ENCODE results near the gene TMEM238.
"Not testable (repeated sequence)": the region's sequence is repeated elsewhere in the genome, so short reads cannot be mapped to it uniquely, and the experiment has no call there.

The TMEM238 gene

GRCh38 chr19:55384131-55384919, at the start of gene TMEM238:
TSS of gene TMEM238 (minus strand) at chr19:55384292. CDS start at chr19:55384259, 33 bp downstream.
- peak in 18 of 56 donors; percentile 16 to 58 (median 36) for DNase-seq

- DNase-seq = no peak
These were observed 49.2 kb upstream of the TMEM238 start for GRCh38 chr19:55433292-55433691.

DNA sequence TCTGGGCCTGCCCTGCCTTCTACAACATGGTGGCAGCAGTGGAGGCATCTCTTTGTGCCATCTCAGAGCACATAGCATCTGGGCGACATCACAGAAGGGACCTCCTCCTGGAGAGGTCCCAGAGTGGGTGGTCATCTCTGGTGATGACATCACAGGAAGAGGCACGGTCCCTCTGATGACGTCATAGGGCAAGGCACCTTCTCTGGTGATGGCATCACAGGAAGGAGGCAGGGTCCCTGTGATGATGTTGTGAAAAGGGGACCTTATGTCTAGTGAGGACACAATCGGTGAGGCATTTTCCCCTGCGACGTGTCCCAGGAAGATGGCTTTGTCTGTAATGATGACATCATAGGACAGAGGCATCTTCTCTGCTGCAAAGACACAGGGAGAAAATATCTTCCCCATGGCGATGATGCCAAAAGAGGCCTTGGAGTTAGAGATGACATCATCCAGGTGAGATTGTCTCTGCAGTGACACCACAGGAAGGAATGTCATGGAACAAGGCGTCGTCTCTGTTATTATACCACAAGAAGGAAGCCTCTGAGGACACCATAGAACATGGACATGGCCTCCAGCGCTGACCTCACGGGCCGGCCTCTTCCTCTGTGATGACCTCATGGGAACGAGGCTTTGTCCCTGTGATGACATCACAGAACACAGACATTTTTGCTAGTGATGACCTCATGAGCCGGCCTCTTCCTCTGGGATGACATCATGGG, 48.3 kb upstream of the TMEM238 start:
- no peak for DNase-seq

DNA sequence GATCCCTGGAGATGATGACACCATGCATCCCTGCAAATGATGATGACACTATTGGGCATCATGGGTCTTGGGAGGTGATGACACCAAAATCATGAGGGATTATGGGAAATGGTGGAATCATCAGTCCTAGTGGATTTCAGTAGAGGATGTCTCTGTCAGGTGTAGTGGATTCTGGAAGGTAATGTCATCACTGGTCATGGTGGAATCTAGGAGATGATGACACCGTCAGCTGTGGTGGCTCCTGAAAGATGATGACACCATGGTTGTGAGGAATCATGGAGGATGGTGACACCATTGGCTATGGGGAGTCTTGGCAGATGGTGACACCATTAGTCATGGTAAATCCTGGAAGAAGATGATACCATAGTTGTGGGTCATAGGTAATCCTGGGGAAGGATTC, 47.1 kb upstream of the TMEM238 start:
- DNase-seq = no peak

GRCh38 chr19:55426042-55426441, 42.0 kb upstream of the TMEM238 start:
- DNase-seq = peak in 32 of 56 donors; percentile 13 to 83 (median 52)

DNA sequence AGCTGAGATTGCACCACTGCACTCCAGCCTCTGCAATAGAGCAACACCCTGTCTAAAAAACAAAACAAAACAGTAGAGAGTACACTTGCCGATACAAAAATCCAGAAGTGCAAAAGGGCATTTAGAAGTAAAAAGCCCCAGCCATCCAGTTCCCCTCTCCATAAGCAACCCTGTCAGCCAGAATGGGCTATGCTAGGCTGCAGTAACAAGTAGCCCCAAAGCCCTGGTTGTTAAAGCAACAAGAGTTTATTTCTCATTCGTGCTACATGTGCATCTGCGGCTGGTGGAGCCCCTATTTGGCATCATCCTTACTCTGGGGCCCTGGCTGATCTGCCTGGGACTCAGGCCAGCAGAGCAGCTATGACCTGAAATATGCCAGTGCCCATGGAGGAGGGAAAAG, 40.4 kb upstream of the TMEM238 start:
- no peak for DNase-seq

DNA sequence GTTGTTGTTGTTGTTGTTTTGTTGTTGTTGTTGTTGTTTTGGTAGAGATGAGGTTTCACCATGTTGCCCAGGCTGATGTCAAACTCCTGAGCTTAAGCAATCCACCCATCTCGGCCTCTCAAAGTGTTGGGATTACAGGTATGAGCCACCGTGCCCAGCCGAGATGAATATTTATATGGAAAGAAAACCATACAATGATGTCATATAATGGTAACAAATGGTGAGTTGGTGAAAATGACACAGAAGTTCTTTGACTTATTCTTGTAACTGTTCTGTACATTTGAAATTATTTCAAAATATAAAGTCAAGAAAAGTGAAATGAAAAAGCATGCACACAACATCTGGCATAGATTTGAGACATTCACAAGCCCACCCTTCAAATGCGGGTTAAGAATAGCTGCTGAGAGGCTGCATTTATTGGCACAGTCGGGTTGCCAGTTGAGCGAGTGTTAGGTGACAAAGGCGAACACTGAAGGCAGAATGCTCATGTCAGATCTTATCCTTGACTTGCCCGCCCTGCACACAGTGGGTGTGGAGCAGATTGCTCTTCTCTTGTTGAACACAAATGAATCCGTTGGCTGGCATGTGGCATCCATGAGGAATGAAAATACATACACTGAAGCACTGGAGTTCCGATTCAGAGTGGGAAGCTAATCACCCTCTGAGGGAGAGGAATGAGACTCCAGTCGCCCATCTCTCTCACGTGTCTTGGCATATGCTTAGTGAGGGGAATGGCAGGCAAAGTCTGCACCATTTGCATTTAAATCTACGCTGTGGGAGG, 39.3 kb upstream of the TMEM238 start:
- peak in 1 of 56 donors; percentile 17 for DNase-seq

- DNase-seq = not testable (repeated sequence)
These were observed 37.2 kb upstream of the TMEM238 start for GRCh38 chr19:55421281-55421680.

GRCh38 chr19:55419624-55420236, 35.6 kb upstream of the TMEM238 start:
- peak in 15 of 56 donors; percentile 6 to 69 (median 36) for DNase-seq

DNA sequence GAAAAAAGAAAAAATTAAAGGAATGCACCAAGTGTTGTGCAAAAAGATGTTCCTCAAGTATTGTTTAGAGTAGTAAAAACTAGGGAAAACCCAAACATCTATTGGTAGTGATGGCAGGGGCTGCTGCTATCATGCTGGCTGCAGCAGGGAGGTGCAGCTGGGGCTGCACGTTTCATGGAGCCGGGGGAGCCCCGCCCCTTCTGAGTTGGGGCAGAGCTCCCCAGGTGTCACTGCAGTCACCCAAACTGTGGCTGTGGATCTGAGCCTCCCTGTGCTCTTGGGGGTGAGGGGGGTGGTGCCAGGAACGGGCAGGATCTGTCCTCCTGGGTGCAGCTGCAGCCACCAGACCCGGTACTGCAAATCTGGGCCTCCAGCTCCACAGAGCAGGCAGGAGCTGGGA, 35.0 kb upstream of the TMEM238 start:
- DNase-seq = peak in 2 of 56 donors; percentile 20 to 21

DNA sequence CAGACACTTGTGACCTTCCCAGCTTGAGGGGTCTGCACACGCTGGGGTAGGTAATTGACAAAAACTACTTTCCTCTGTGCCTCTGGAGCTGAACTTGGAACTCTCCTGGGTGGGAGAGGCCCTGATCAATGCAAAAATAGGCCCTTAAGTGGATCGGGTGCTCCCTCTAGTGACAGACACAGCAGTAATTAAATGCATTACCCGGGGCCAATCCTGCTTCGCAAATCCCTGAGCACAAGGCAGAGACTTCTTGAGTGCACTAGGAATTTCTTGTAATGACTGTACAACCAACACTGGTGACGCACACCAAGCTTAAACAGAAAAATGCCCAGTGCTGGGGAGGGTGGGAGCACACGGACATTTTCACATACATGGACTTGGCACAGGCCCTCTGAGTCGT, 34.1 kb upstream of the TMEM238 start:
- peak in 39 of 56 donors; percentile 17 to 83 (median 39) for DNase-seq

- no peak for DNase-seq
These were observed 26.1 kb upstream of the TMEM238 start for GRCh38 chr19:55410168-55410567.

GRCh38 chr19:55409179-55409578, 25.1 kb upstream of the TMEM238 start:
- not testable (repeated sequence) for DNase-seq

GRCh38 chr19:55408533-55408872, 24.4 kb upstream of the TMEM238 start:
- no peak for DNase-seq

DNA sequence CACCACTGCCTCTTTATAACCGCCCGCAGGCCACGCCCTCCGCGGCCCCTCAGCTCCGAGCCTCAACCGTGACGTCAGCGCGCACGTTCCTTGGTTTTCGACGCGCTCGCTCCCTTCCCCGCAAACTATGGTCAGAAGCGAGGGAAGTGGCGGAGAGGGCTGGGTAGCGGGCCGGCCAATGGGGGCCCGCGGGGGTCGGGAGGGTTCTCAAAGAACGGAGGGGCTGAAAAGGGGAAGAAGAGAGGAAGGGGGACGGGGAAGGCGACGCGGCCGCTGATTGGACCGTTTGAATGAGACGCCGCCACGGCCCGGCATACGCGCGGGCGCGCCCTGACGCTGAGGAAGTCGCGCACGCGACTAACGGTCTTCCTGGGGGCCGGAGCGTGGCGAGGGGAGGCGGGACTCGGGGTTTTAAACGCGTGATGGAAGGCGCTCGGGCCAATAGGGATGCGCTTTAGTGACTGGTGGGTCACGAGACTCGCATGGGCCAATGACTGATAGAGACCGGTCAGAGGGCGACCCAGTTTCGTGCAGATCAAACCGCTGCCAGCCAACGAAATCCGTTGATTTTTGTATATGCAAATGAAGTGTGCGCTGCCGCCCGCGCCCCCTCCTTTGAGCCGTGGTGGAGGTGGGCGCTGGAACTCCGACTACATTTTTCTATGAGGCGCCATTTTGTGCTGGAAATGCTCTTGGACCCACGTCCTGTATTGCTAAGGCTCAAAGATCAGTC, 23.9 kb upstream of the TMEM238 start:
- DNase-seq = peak; percentile 76 to 99 (median 98)

DNA sequence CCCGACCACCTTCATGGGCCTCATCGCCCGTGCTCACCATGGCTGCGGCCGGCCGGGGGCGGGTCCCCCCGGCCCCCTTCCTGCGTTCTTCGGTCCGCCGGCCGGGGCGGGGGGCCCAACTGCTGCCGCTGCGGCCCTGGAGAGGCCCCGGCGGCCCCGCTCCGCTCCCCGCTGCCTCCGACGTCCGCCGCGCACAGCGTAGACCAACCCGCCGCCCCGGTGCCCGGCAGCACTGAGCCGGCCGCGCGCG, 23.4 kb upstream of the TMEM238 start, which contains the start of gene UBE2S:
UBE2S (minus strand) TSS at position 239 of the 250 bp plus-strand sequence; CDS start at position 40, 199 bp downstream.
- DNase-seq = peak in 2 of 56 donors; percentile 45 to 70

GRCh38 chr19:55406826-55407549, 22.9 kb upstream of the TMEM238 start:
- peak in 1 of 56 donors; percentile 81 for DNase-seq

- no peak for DNase-seq
These were observed 22.2 kb upstream of the TMEM238 start for GRCh38 chr19:55406091-55406825.

GRCh38 chr19:55405638-55406037, 21.5 kb upstream of the TMEM238 start:
- DNase-seq = no peak

Measured in amygdala (tissue), 56 donors.